HL-60 (cell line): ENCODE results near the gene COL2A1.

Source experiments
- CTCF ChIP-seq: IDR thresholded peaks from one replicate; pipeline ENCODE4 v1.5.1; 2011; ENCODE audit warnings: low read length, control low read depth, inconsistent platforms; ENCODE audit not compliant: insufficient read depth
- POLR2AphosphoS5 ChIP-seq: IDR thresholded peaks from 2 replicates; pipeline ENCODE4 v1.6.1; 2012; ENCODE audit warnings: low read depth
- REST ChIP-seq: IDR thresholded peaks from 2 replicates; pipeline ENCODE4 v1.6.1; 2012; ENCODE audit warnings: low read depth; ENCODE audit not compliant: insufficient replicate concordance

- TF ChIP-seq POLR2AphosphoS5 (no peak), CTCF (no peak), REST (no peak)
Observed at GRCh38 chr12:48025281-48025680, 21.0 kb upstream of the COL2A1 start.
